ENCODE results near the gene ORM1. TPM values are rescaled to one million over a fixed set of nuclear protein-coding genes. Genes with fewer than 3 reads are reported as not detected.

ORM1 gene
- total RNA-seq, 2 donors from 2014 or later, result 43.8 TPM; not detected in 1

- H3K27me3 ChIP-seq, result no peaks in the 10 kb centered on the region
- no peak for ATAC-seq
- no peaks in the 10 kb centered on the region for H3K4me1 ChIP-seq
- TF ChIP-seq CTCF (IDR thresholded peaks at IDR 0.05) (no peak), POLR2A (IDR thresholded peaks at IDR 0.05) (no peak)
- WGBS, 2 donors, result 89% methylated on average over 8 to 9 of the region's 9 CpGs
- H3K9me3 ChIP-seq, result no peaks in the 10 kb centered on the region
- H3K27ac ChIP-seq, result no peak overlapping the region
- no peak overlapping the region for H3K4me3 ChIP-seq
- intact Hi-C loops (cut with DNase I), result no loop called here
- DNase-seq, result no peak
- peaks cover 0 to 21% of the 10 kb centered on the region in 2 donors for H3K36me3 ChIP-seq (replicated peaks in 1 of 2; ENCODE audit: insufficient read depth in 1 of 2, low read depth in 2 of 2)
These were observed 20.7 kb downstream of the ORM1 start for GRCh38 chr9:114343471-114344187.

- no peaks in the 10 kb centered on the region for H3K27me3 ChIP-seq
- intact Hi-C loops (cut with DNase I), result no loop called here
- no peak for TF ChIP-seq POLR2A (IDR thresholded peaks at IDR 0.05)
- TF ChIP-seq CTCF (IDR thresholded peaks at IDR 0.05), result no peak
- H3K4me3 ChIP-seq, result no peak overlapping the region
- no peaks in the 10 kb centered on the region for H3K9me3 ChIP-seq
- no peaks in the 10 kb centered on the region for H3K4me1 ChIP-seq
- DNase-seq (no peak), ATAC-seq (no peak)
- WGBS, 2 donors, result 89 to 90% methylated on average over 11 of the region's 11 CpGs
- H3K36me3 ChIP-seq (replicated peaks in 1 of 2; ENCODE audit: insufficient read depth in 1 of 2, low read depth in 2 of 2), result peaks cover 0 to 21% of the 10 kb centered on the region in 2 donors
- no peak overlapping the region for H3K27ac ChIP-seq
These were observed 21.3 kb downstream of the ORM1 start for GRCh38 chr9:114344188-114344566.

- H3K9me3 ChIP-seq, result no peaks in the 10 kb centered on the region
- no peak for ATAC-seq
- H3K36me3 ChIP-seq (replicated peaks in 1 of 2; ENCODE audit: insufficient read depth in 1 of 2, low read depth in 2 of 2), result peaks cover 0 to 23% of the 10 kb centered on the region in 2 donors
- H3K4me3 ChIP-seq, result no peak overlapping the region
- H3K4me1 ChIP-seq, result no peaks in the 10 kb centered on the region
- intact Hi-C loops (cut with DNase I), result no loop called here
- WGBS, 2 donors, result 67 to 68% methylated on average over 3 of the region's 3 CpGs
- TF ChIP-seq POLR2A (IDR thresholded peaks at IDR 0.05), result no peak
- no peak for TF ChIP-seq CTCF (IDR thresholded peaks at IDR 0.05)
- DNase-seq, result no peak
- no peak overlapping the region for H3K27ac ChIP-seq
- H3K27me3 ChIP-seq, result no peaks in the 10 kb centered on the region
These were observed 21.8 kb downstream of the ORM1 start for GRCh38 chr9:114344692-114345091.

- intact Hi-C loops (cut with DNase I), result no loop called here
- peaks cover 0 to 24% of the 10 kb centered on the region in 2 donors for H3K36me3 ChIP-seq (replicated peaks in 1 of 2; ENCODE audit: insufficient read depth in 1 of 2, low read depth in 2 of 2)
- no peaks in the 10 kb centered on the region for H3K9me3 ChIP-seq
These were observed 22.7 kb downstream of the ORM1 start for GRCh38 chr9:114345493-114346065.

More at GRCh38 chr9:114345493-114346065, 22.7 kb downstream of the ORM1 start:
- TF ChIP-seq CTCF (IDR thresholded peaks at IDR 0.05) (no peak), POLR2A (IDR thresholded peaks at IDR 0.05) (no peak)
- 87 to 88% methylated on average over 6 to 7 of the region's 7 CpGs for WGBS, 2 donors
- no peak overlapping the region for H3K4me3 ChIP-seq
- no peak overlapping the region for H3K27ac ChIP-seq
- H3K4me1 ChIP-seq, result no peaks in the 10 kb centered on the region
- ATAC-seq (no peak), DNase-seq (no peak)
- no peaks in the 10 kb centered on the region for H3K27me3 ChIP-seq
